ENCODE data around the gene FAM50B. TPM values are rescaled to one million over a fixed set of nuclear protein-coding genes. Genes with fewer than 3 reads are reported as not detected.
A peak's percentile ranks its signal among the peaks of the same experiment; 100 is the strongest.

FAM50B gene
- total and polyA plus RNA-seq, 2 of the 4 experiments (the other 2 are of a cell fraction), result 4.1 to 7.4 TPM

GRCh38 chr6:3822747-3823445 lies 26.3 kb upstream of the FAM50B start (continued):
- TF ChIP-seq CTCF (conservative IDR thresholded peaks at IDR 0.05; ENCODE audit: low read depth, low read length) (no peak), RAD21 (IDR thresholded peaks at IDR 0.05; ENCODE audit: low read length) (no peak), CHD1 (IDR thresholded peaks at IDR 0.05; ENCODE audit: low read depth, low read length) (no peak)

GRCh38 chr6:3823671-3824070 lies 25.5 kb upstream of the FAM50B start:
- in situ Hi-C loops (cut with MboI; ENCODE audit: low sequenced_read_pairs) (no loop called here), dilution Hi-C loops (cut with HindIII; ENCODE audit: low sequenced_read_pairs, unreplicated experiment) (no loop called here), intact Hi-C loops (cut with micrococcal nuclease) (no loop called here)
- WGBS, 2 experiments (ENCODE audit: extremely low coverage in 2 of 2, insufficient read length in 1 of 2), result no CpG with 5 or more reads among the region's 6 CpGs
- POLR2A ChIA-PET (ENCODE audit: unreplicated experiment), result no interaction called here
- DNase-seq, result no peak
- Histone ChIP-seq H3K18ac (ENCODE audit: low read depth, low read length) (no peak overlapping the region), H3K27me3 (ENCODE audit: control insufficient read depth, insufficient read depth, low read length) (no peaks in the 10 kb centered on the region), H3K4me3 (ENCODE audit: insufficient read depth, low read depth, low read length) (no peak overlapping the region), H2BK5ac (ENCODE audit: low read depth, low read length, poor library complexity, severe bottlenecking) (no peak overlapping the region), H2AK9ac (replicated peaks; ENCODE audit: low read depth, low read length, poor library complexity) (no peak overlapping the region), H3K4me1 (ENCODE audit: control insufficient read depth, insufficient read depth, low read length) (peaks cover 12% of the 10 kb centered on the region), H3K9me3 (ENCODE audit: control insufficient read depth, insufficient read depth, low read length) (no peaks in the 10 kb centered on the region), H4K5ac (ENCODE audit: low read depth, low read length) (no peak overlapping the region), H2BK120ac (ENCODE audit: low read depth, low read length) (peak overlapping the region; percentile 41), H2AK5ac (ENCODE audit: low read depth, low read length) (peak overlapping the region; percentile 66), H3K9me1 (ENCODE audit: insufficient read depth, low read length) (peaks cover 24% of the 10 kb centered on the region), H3K27ac (ENCODE audit: insufficient read depth, low read length) (no peak overlapping the region), H3K9ac (ENCODE audit: low read depth, low read length) (no peak overlapping the region), H3K36me3 (ENCODE audit: control insufficient read depth, insufficient read depth, low read length) (no peaks in the 10 kb centered on the region), H3K56ac (ENCODE audit: extremely low read depth, insufficient read depth, low read length) (no peak overlapping the region), H3K4me2 (ENCODE audit: low read depth, low read length) (no peak overlapping the region), H4K20me1 (ENCODE audit: insufficient read depth, low read length) (no peaks in the 10 kb centered on the region), H4K91ac (ENCODE audit: insufficient read depth, low read depth, low read length) (peak overlapping the region; percentile 33; the same call in 1 of the 2 replicates), H3K4ac (ENCODE audit: low read depth, low read length) (peak overlapping the region; percentile 60), H3K14ac (replicated peaks; ENCODE audit: low read depth, low read length) (no peak overlapping the region; the same call in 1 of the 2 replicates), H3K79me1 (ENCODE audit: low read depth in 1 of 2, low read length in 2 of 2) (no peaks in the 10 kb centered on the region), H2AFZ (replicated peaks; ENCODE audit: low read length, poor library complexity) (no peak overlapping the region), H4K8ac (ENCODE audit: low read depth in 2 of 2, low read length in 2 of 2) (no peak overlapping the region), H2BK20ac (ENCODE audit: low read depth, low read length) (peak overlapping the region; percentile 62; the same call in 1 of the 2 replicates), H2BK15ac (ENCODE audit: low read depth, low read length) (peak overlapping the region; percentile 83; the same call in 2 of the 3 replicates), H3K23ac (ENCODE audit: low read depth, low read length) (no peak overlapping the region)
- BruUV-seq (replicated peaks), result no TSS peak
- CTCF ChIA-PET, result no interaction called here
- TF ChIP-seq BHLHE40 (IDR thresholded peaks at IDR 0.05; ENCODE audit: low read depth, low read length), result no peak
- TF ChIP-seq MXI1 (IDR thresholded peaks at IDR 0.05; ENCODE audit: borderline replicate concordance, low read depth, low read length), result no peak
- no peak for TF ChIP-seq FOS (IDR thresholded peaks at IDR 0.05; ENCODE audit: low read depth, low read length)
- TF ChIP-seq MAZ (IDR thresholded peaks at IDR 0.05; ENCODE audit: borderline replicate concordance, low read depth, low read length), result no peak
- no peak for TF ChIP-seq USF2 (IDR thresholded peaks at IDR 0.05; ENCODE audit: low read depth, low read length)
- no peak for TF ChIP-seq CTCF (conservative IDR thresholded peaks at IDR 0.05; ENCODE audit: low read depth, low read length)
- TF ChIP-seq NFE2L2 (IDR thresholded peaks at IDR 0.05; ENCODE audit: low read depth, low read length), result no peak
- TF ChIP-seq RFX5 (IDR thresholded peaks at IDR 0.05; ENCODE audit: low read depth, low read length), result no peak
- ATAC-seq (ENCODE audit: low read depth), result no peak

All from IMR-90 (cell line).